DOHH2 (cell line): ENCODE data around the gene SPART.

Source experiments
- CTCF ChIP-seq: fragments of 200-600 bp; sonication (generic); IDR thresholded peaks from one replicate; pipeline ENCODE4 v1.5.1; 2014; ENCODE audit warnings: antibody characterized with exemption, mild to moderate bottlenecking, low read depth, low read length; ENCODE audit not compliant: poor library complexity, severe bottlenecking
- EZH2phosphoT487 ChIP-seq: fragments of 200-600 bp; sonication (generic); IDR thresholded peaks from 2 replicates; pipeline ENCODE4 v1.6.1; 2017; ENCODE audit warnings: borderline replicate concordance, mild to moderate bottlenecking, antibody characterized with exemption, low read length, moderate library complexity, mixed read lengths

GRCh38 chr13:36293497-36293896 lies 52.7 kb downstream of the SPART start:
- no peak for TF ChIP-seq CTCF
- no peak for TF ChIP-seq EZH2phosphoT487
